GM21515 (cell line): ENCODE data around the gene ALDH3B1.
"Not testable (repeated sequence)": the region's sequence is repeated elsewhere in the genome, so short reads cannot be mapped to it uniquely, and the experiment has no call there.

Experiments used
- ATAC-seq: cut with Tn5 transposase; IDR thresholded peaks from one replicate; pipeline ENCODE4 v1.9.1; 2021; ENCODE audit not compliant: unreplicated experiment

The ALDH3B1 gene

GRCh38 chr11:68010090-68011041, at the start of gene ALDH3B1:
TSS of gene ALDH3B1 (plus strand) at chr11:68010327. CDS start at chr11:68015298, 4,971 bp downstream.
- no peak for ATAC-seq

GRCh38 chr11:67963217-67963616, 46.9 kb upstream of the ALDH3B1 start:
- not testable (repeated sequence) for ATAC-seq

GRCh38 chr11:67963879-67964278, 46.2 kb upstream of the ALDH3B1 start:
- not testable (repeated sequence) for ATAC-seq

GRCh38 chr11:67964746-67965145, 45.4 kb upstream of the ALDH3B1 start:
- ATAC-seq, result not testable (repeated sequence)

- ATAC-seq, result not testable (repeated sequence)
Measured at GRCh38 chr11:67965830-67966348, 44.2 kb upstream of the ALDH3B1 start.

GRCh38 chr11:67974746-67975145, 35.4 kb upstream of the ALDH3B1 start:
- not testable (repeated sequence) for ATAC-seq

GRCh38 chr11:67978766-67979418, 31.2 kb upstream of the ALDH3B1 start:
- not testable (repeated sequence) for ATAC-seq

GRCh38 chr11:67981226-67981625, 28.9 kb upstream of the ALDH3B1 start:
- not testable (repeated sequence) for ATAC-seq

- ATAC-seq, result not testable (repeated sequence)
Measured at GRCh38 chr11:67982255-67982857, 27.8 kb upstream of the ALDH3B1 start.

GRCh38 chr11:67983951-67984350, 26.2 kb upstream of the ALDH3B1 start:
- no peak for ATAC-seq

GRCh38 chr11:67985302-67985701, 24.8 kb upstream of the ALDH3B1 start:
- ATAC-seq, result not testable (repeated sequence)

GRCh38 chr11:67990546-67991346, 19.4 kb upstream of the ALDH3B1 start:
- not testable (repeated sequence) for ATAC-seq

GRCh38 chr11:67991347-67992121, 18.6 kb upstream of the ALDH3B1 start:
- not testable (repeated sequence) for ATAC-seq

- not testable (repeated sequence) for ATAC-seq
Measured at GRCh38 chr11:67993821-67994220, 16.3 kb upstream of the ALDH3B1 start.

GRCh38 chr11:67994387-67994786, 15.7 kb upstream of the ALDH3B1 start:
- ATAC-seq, result not testable (repeated sequence)

GRCh38 chr11:67995129-67995528, 15.0 kb upstream of the ALDH3B1 start:
- not testable (repeated sequence) for ATAC-seq

GRCh38 chr11:67995579-67995978, 14.5 kb upstream of the ALDH3B1 start:
- ATAC-seq, result not testable (repeated sequence)

GRCh38 chr11:67996051-67996450, 14.1 kb upstream of the ALDH3B1 start:
- ATAC-seq, result no peak

- no peak for ATAC-seq
Measured at GRCh38 chr11:67996622-67997474, 13.3 kb upstream of the ALDH3B1 start.
